BJ (cell line): Measurements from ENCODE around the gene CDC42EP4. TPM values are rescaled to one million over a fixed set of nuclear protein-coding genes. Genes with fewer than 3 reads are reported as not detected.

Experiments
- CTCF ChIA-PET: fragments of 350-600 bp; formaldehyde crosslinking; extraction: SDS; loops from one replicate; lab custom pipeline; 2021; ENCODE audit warnings: antibody characterized with exemption, inconsistent platforms; lab: Yijun Ruan, JAX
- POLR2A ChIA-PET: fragments of 300-600 bp; sonication (Branson Sonifier 250); formaldehyde crosslinking; extraction: SDS; loops from one replicate; lab custom pipeline; 2021; ENCODE audit warnings: antibody characterized with exemption; lab: Charles Lee
- DNase-seq: peaks from one replicate; pipeline ENCODE4 v3.0.0-alpha.2; 2011; ENCODE audit warnings: low read depth
- H3K27me3 ChIP-seq: 2 replicates; pipeline ENCODE4 v1.6.0; 2011; ENCODE audit warnings: low read length; ENCODE audit not compliant: control insufficient read depth, insufficient read depth
- H3K36me3 ChIP-seq: 2 replicates; pipeline ENCODE4 v1.5.1; 2011; ENCODE audit warnings: low read length; ENCODE audit not compliant: control insufficient read depth, insufficient read depth
- H3K4me3 ChIP-seq: 2 replicates; pipeline ENCODE4 v1.5.1; 2011; ENCODE audit warnings: low read depth, mild to moderate bottlenecking, control low read depth, low read length
- CTCF ChIP-seq: IDR thresholded peaks from 2 replicates; pipeline ENCODE4 v1.5.1; 2011; ENCODE audit warnings: low read depth, mild to moderate bottlenecking, control low read depth, inconsistent platforms, low read length, moderate library complexity; ENCODE audit not compliant: insufficient read depth
- polyA plus RNA-seq: library from polyadenylated mRNA; depleted of rRNA; stranded (reverse); fragments of >200 nt; gene quantifications from 2 replicates; pipeline ENCODE4 v1.2.3, GENCODE V29; 2011

Gene CDC42EP4
- polyA plus RNA-seq, 1 experiment: 28.0 TPM

GRCh38 chr17:73290399-73291259, 21.2 kb downstream of the CDC42EP4 start:
- no peaks in the 10 kb centered on the region for H3K27me3 ChIP-seq
- ChIA-PET CTCF (interaction anchor here (1.0 to 3.8 kb wide), 6 partner anchors 9 to 79 kb away, joined by 3 to 20 read pairs (median 6); no protein-coding TSS in a partner anchor), POLR2A (no interaction called here)
- H3K36me3 ChIP-seq: peaks cover 5% of the 10 kb centered on the region
- H3K4me3 ChIP-seq: no peak overlapping the region
- no peak for DNase-seq
- no peak for TF ChIP-seq CTCF

- Histone ChIP-seq H3K27me3 (no peaks in the 10 kb centered on the region), H3K4me3 (no peak overlapping the region), H3K36me3 (peaks cover 15% of the 10 kb centered on the region)
- POLR2A ChIA-PET: no interaction called here
- CTCF ChIA-PET: interaction anchor here (1.2 to 3.8 kb wide), 3 partner anchors 9 to 80 kb away, joined by 3 to 20 read pairs (median 15); no protein-coding TSS in a partner anchor
- DNase-seq: no peak
- no peak for TF ChIP-seq CTCF
Measured at GRCh38 chr17:73289549-73290254, 22.1 kb downstream of the CDC42EP4 start.

- no peaks in the 10 kb centered on the region for H3K27me3 ChIP-seq
- ChIA-PET POLR2A (interaction anchor here (0.7 kb wide), 1 partner anchor 37 kb away, joined by 6 read pairs; no protein-coding TSS in a partner anchor), CTCF (interaction anchor here (1.2 kb wide), 1 partner anchor 8 kb away, joined by 3 read pairs; no protein-coding TSS in a partner anchor)
- H3K36me3 ChIP-seq: peaks cover 16% of the 10 kb centered on the region
- H3K4me3 ChIP-seq: no peak overlapping the region
- DNase-seq: no peak
- no peak for TF ChIP-seq CTCF
Measured at GRCh38 chr17:73288534-73289302, 23.1 kb downstream of the CDC42EP4 start.

GRCh38 chr17:73286863-73287296, 24.9 kb downstream of the CDC42EP4 start:
- CTCF ChIA-PET: interaction anchor here (1.4 kb wide), 1 partner anchor 21 kb away, joined by 3 read pairs; no protein-coding TSS in a partner anchor
- H3K36me3 ChIP-seq: peaks cover 20% of the 10 kb centered on the region
- no peak overlapping the region for H3K4me3 ChIP-seq
- DNase-seq: no peak
- H3K27me3 ChIP-seq: no peaks in the 10 kb centered on the region
- POLR2A ChIA-PET: no interaction called here
- no peak for TF ChIP-seq CTCF
